Astrocyte of the spinal cord (primary cell): ENCODE measurements around the gene CSK.
"Not testable (repeated sequence)": the region's sequence is repeated elsewhere in the genome, so short reads cannot be mapped to it uniquely, and the experiment has no call there.

Experiments
- DNase-seq: peaks from one replicate; pipeline ENCODE4 v3.0.0; 2011; ENCODE audit warnings: low read depth, low spot score
- H3K4me3 ChIP-seq: 2 replicates; pipeline ENCODE4 v1.5.1; 2011; ENCODE audit warnings: low read depth, mild to moderate bottlenecking, low read length, moderate library complexity
- CTCF ChIP-seq: IDR thresholded peaks from 2 replicates; pipeline ENCODE4 v1.5.1; 2012; ENCODE audit warnings: low read depth, mild to moderate bottlenecking, low read length, inconsistent platforms
- in situ Hi-C: cut with HindIII; loops from 2 replicates; pipeline ENCODE4 v1.10.0; 2017; ENCODE audit warnings: low sequenced_read_pairs

Gene CSK

GRCh38 chr15:74782259-74783071 is 585 bp downstream of the CSK start:
- no peak for DNase-seq
- in situ Hi-C loops = no loop called here

GRCh38 chr15:74783072-74783807 is 1.4 kb downstream of the CSK start:
- in situ Hi-C loops = no loop called here
- H3K4me3 ChIP-seq = peak overlapping the region; percentile 56
- no peak for TF ChIP-seq CTCF

More at GRCh38 chr15:74782259-74783071, 585 bp downstream of the CSK start:
- H3K4me3 ChIP-seq = peak overlapping the region; percentile 56
- TF ChIP-seq CTCF = no peak

GRCh38 chr15:74783808-74784175 is 1.9 kb downstream of the CSK start:
- H3K4me3 ChIP-seq = peak overlapping the region; percentile 56
- DNase-seq = no peak
- TF ChIP-seq CTCF = no peak
- in situ Hi-C loops = no loop called here

More at GRCh38 chr15:74783072-74783807, 1.4 kb downstream of the CSK start:
- no peak for DNase-seq

- in situ Hi-C loops = no loop called here
- H3K4me3 ChIP-seq = no peak overlapping the region
- DNase-seq = no peak
- TF ChIP-seq CTCF = no peak
Measured at GRCh38 chr15:74784426-74785193, 2.7 kb downstream of the CSK start.

- TF ChIP-seq CTCF = no peak
- no peak for DNase-seq
- in situ Hi-C loops = no loop called here
- no peak overlapping the region for H3K4me3 ChIP-seq
Measured at GRCh38 chr15:74785194-74786032, 3.5 kb downstream of the CSK start.

GRCh38 chr15:74786081-74786480 is 4.2 kb downstream of the CSK start:
- H3K4me3 ChIP-seq, in situ Hi-C loops, DNase-seq: not testable (repeated sequence)
